CD4-positive, alpha-beta T cell treated with Interleukin-12 subunit alpha and Interleukin-12 subunit beta, for 1 hour (primary cell): ENCODE measurements around the gene HCN2.
"Not testable (repeated sequence)": the region's sequence is repeated elsewhere in the genome, so short reads cannot be mapped to it uniquely, and the experiment has no call there.

Source experiments
- DNase-seq: peaks from one replicate; pipeline ENCODE4 v3.0.0-alpha.2; 2020

The HCN2 gene

GRCh38 chr19:572140-572742 lies 17.4 kb upstream of the HCN2 start, which contains the start of gene BSG:
Gene BSG, plus strand, starts transcription at chr19:572596. Its CDS starts 39 bp downstream, at chr19:572635.
- peak; percentile 98 for DNase-seq

- no peak for DNase-seq
These were observed 16.8 kb upstream of the HCN2 start for GRCh38 chr19:572743-573518.

DNA sequence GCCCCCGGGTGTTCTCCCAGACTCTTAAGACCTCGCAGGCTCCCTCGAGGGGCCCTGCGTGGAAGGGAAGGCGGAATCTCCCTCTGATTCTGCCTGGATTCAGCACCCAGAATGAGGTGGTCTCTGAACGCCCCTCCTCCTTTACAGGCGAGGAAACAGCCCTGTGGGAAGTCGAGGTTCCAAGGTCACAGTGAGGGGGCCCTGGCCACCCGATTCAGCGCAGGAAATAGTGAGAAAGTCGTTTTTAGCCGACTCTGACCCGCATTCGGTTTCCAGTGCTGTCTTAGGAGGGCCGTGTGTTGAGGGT lies 16.2 kb upstream of the HCN2 start:
- no peak for DNase-seq

- no peak for DNase-seq
These were observed 14.8 kb upstream of the HCN2 start for GRCh38 chr19:574658-575526.

GRCh38 chr19:575527-576506 lies 13.9 kb upstream of the HCN2 start:
- DNase-seq, result no peak

GRCh38 chr19:576768-577438 lies 12.8 kb upstream of the HCN2 start:
- DNase-seq, result no peak

- DNase-seq, result no peak
These were observed 12.0 kb upstream of the HCN2 start for GRCh38 chr19:577439-578392.

GRCh38 chr19:579111-579841 lies 10.4 kb upstream of the HCN2 start:
- DNase-seq, result no peak

DNA sequence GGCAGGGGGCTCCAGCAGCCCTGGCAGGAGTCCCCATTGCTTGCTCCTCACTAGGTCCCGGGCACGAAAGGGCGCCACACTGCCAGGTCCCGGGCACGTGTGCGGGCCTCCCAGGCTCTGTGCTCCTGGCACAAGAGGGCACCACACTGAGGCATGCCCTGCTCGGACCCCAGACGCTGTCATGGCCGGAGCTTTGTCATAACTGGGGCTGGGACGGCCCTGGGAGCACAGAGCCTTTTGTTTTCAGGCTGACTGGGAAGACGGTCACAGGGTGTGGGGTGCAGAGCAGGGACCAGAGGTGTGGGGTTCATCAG lies 9.9 kb upstream of the HCN2 start:
- DNase-seq, result no peak

- no peak for DNase-seq
These were observed 9.3 kb upstream of the HCN2 start for GRCh38 chr19:580274-580835.

DNA sequence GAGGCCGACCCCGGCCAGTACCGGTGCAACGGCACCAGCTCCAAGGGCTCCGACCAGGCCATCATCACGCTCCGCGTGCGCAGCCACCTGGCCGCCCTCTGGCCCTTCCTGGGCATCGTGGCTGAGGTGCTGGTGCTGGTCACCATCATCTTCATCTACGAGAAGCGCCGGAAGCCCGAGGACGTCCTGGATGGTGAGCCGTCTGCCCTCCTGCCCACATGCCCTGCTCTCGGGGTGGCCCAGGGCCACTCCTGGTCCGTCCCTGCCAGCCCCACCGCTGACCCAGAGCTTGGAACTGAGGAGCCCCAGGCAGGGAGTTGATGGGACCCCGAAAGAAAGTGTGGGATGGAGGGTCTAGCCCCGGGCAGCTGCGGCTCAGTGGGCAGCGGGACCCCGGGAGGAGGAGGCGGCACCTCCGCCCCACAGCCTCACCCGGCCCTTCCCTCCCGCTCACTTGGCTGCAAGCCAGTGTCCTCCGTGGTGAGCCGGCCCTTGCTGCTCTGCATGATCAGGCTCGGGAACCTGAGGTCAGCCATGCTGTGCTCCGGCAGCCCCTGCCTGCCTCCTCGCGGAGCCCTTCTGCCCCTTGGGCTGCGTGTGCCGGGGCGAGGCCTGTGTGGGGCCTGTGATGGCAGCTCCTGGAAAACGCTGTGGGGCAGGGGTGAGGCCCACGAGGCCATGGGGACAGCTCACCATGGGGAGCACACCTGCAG lies 8.1 kb upstream of the HCN2 start:
- no peak for DNase-seq

DNA sequence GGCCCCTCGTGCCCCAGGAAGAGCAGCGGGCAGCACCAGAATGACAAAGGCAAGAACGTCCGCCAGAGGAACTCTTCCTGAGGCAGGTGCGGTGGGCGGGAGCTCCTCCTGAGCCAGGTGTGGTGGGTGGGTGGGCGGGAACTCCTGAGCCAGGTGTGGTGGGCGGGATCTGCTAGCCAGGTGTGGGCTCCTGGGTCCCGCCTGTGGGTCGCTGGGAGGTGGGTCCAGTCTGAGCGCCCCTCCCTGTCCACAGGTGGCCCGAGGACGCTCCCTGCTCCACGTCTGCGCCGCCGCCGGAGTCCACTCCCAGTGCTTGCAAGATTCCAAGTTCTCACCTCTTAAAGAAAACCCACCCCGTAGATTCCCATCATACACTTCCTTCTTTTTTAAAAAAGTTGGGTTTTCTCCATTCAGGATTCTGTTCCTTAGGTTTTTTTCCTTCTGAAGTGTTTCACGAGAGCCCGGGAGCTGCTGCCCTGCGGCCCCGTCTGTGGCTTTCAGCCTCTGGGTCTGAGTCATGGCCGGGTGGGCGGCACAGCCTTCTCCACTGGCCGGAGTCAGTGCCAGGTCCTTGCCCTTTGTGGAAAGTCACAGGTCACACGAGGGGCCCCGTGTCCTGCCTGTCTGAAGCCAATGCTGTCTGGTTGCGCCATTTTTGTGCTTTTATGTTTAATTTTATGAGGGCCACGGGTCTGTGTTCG lies 7.0 kb upstream of the HCN2 start:
- no peak for DNase-seq

DNA sequence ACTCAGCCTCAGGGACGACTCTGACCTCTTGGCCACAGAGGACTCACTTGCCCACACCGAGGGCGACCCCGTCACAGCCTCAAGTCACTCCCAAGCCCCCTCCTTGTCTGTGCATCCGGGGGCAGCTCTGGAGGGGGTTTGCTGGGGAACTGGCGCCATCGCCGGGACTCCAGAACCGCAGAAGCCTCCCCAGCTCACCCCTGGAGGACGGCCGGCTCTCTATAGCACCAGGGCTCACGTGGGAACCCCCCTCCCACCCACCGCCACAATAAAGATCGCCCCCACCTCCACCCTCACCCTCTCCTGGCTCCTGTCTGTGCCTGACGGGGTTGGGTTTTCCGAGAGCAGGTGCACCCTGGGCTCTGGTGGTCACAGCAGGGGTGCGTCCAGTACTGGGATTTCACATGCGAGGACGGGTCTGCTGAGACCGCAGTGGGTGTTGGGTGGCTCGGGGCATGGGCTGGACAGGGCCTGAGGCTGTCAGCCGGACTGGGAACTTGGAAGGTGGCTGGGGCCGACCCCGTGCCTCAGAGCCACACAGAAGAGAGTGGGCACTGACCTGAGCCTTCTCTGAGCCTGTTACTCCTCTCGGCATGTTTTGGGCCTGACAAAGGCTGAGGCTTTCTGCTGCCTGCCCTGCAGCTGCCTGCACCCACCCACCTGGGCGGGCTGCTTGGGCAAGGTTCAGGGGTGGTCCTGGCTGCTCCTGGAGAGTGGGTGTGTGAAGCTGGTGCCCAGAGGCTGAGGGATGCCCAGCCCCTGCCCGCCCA lies 6.3 kb upstream of the HCN2 start:
- no peak for DNase-seq

- DNase-seq, result no peak
These were observed 5.8 kb upstream of the HCN2 start for GRCh38 chr19:583968-584239.

- DNase-seq, result peak; percentile 73
These were observed 5.3 kb upstream of the HCN2 start for GRCh38 chr19:584240-585001.

DNA sequence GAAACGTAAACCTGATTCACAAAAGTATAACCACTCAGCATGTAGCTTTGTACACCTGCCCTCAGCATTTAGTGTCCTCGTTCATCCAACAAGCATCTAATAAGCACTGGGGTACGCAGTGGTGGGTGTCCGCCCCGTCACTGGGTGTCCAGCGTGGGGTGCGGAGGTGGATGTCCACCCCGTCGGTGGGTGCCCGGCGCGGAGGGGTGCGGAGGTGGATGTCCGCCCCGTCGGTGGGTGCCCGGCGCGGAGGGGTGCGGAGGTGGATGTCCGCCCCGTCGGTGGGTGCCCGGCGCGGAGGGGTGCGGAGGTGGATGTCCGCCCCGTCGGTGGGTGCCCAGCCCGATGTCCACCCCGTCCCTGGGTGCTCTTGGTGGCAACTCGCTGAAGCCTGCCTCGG lies 4.5 kb upstream of the HCN2 start:
- DNase-seq, result not testable (repeated sequence)

DNA sequence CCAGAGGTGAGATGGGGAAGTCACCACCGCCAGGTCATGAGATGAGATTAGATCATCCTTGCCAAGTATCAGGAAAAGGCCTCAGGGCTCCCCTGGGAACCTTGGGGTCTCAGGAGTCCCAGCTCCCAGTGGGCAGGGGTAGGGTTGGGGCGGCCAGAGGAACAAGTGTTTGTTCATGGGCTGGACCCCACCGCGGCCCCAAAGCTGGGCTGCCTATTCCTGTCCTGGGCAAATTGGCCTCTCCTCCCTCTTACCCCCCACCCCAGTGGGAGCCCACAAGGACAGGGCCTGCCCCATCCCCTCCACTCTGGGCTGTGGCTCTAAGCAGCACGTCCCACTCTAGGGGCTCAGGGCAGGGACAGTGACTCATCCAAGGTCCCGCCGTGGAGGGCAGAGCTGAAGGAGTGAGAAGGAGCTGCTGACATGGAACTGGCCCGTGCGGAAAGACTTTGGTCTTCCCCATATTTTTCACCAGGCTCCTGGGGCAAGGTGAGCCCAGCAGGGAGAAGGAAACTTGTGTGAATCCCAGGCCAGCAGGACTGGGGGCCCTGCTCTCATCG lies 4.0 kb upstream of the HCN2 start:
- DNase-seq, result no peak
